UCSD-AML1 (cell line): ENCODE measurements around the gene GRM4.
"Not testable (repeated sequence)": the region's sequence is repeated elsewhere in the genome, so short reads cannot be mapped to it uniquely, and the experiment has no call there.

Experiments used
- DNase-seq: peaks from one replicate; lab custom pipeline; 2025; ENCODE audit not compliant: unreplicated experiment; lab: John Stamatoyannopoulos, UW

The GRM4 gene

DNA sequence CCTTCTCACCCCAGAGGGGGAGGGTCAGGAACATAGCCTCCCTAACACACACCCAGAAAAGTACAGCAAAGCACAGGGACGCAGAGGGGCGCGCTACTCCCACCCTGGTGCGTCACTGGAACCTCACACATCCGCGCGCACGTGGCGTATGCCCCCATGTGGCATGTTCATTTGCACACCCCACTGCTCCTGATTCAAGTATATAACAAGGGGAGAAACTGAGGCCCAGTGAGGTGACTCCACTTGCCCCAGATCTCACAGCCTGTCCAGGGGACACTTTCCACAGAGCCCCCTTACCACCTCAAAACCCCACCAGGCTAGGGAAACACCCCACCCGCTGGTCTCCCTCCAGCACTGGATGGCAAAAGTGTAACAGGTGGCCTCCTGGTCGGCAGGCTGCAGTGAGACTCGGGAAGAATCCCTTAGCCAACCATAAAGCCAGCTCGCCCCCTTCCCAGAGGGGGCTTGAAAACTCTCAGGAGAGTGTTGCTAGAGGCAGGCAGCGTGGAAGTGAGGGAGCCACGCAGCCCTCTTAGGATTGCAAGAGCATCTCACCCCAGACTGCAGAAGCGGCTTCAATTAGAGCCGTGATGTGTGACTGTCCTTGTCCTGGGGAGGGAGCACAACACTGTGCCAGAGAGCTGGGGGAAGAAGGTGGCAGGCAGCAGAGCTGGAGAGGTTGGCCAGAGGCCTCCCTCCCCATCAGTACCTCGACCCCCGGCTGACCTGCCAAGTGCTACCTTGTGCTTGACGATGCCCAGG, at the start of gene GRM4:
GRM4 (minus strand) TSS at position 67 of the 762 bp plus-strand sequence. CDS start 12,591 bp downstream, outside the sequence.
- DNase-seq, result no peak

DNA sequence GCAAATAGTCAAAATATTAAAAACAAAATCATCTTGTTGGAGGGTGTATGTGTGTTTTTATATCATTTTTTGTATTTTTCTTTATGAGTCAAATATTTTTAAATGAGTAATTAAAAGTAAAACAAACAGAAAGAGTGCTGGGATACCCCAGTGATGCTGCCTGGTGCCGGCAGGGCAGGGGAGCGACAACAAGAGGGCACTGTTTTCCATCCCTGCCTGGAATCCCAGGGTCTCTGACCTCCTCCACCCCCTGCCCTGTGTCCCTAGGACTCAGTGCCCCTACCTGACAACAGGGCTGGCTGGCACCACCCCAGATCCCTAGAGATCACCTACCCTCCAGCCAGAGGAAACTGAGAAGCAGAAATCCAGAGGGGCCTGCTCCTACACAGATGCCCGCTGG, 48.9 kb upstream of the GRM4 start:
- no peak for DNase-seq

DNA sequence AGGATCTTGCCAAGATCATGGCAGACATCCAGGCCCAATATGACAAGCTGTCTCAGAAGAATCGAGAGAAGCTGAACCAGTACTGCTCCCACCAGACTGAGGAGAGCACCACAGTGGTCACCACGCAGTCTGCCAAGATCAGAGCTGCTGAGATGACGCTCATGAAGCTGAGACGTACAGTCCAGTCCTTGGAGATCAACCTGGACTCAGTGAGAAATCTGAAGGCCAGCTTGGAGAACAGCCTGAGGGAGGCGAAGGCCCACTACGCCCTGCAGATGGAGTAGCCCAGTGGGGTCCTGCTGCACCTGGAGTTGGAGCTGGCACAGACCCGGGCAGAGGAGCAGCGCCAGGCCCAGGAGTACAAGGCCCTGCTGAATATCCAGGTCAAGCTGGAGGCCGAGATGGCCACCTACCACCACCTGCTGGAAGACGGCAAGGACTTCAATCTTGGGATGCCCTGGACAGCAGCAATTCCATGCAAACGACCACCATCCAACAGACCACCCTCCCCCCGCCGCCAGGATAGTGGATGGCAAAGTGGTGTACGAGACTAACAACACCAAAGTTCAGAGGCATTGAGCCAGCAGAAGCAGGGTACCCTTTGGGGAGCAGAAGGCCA, 44.7 kb upstream of the GRM4 start:
- no peak for DNase-seq

DNA sequence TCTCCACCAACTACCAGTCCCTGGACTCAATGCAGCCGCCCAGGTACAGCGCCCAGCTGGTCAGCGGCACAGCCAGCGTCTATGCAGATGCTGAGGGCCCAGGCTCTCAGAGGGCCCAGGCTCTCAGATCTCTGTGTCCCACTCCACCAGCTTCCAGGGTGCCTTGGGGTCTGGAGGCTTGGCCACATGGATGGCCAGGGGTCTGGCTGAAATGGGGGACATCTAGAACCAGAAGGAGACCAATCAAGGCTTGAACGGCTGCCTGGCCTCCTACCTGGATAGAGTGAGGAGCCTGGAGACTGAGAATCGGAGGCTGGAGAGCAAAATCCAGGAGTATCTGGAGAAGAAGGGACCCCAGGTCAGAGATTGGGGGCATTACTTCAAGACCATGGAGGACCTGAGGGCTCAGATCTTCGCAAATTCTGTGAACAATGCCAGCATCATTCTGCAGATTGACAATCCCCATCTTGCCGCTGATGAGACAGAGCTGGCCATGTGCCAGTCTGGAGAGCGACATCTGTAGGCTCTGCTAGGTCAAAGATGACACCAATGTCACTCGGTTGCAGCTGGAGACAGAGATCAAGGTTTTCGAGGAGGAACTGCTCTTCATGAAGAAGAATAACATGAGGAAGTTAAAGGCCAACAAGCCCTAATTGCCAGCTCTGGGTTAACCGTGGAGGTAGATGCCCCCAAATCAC, 44.1 kb upstream of the GRM4 start:
- DNase-seq, result no peak

DNA sequence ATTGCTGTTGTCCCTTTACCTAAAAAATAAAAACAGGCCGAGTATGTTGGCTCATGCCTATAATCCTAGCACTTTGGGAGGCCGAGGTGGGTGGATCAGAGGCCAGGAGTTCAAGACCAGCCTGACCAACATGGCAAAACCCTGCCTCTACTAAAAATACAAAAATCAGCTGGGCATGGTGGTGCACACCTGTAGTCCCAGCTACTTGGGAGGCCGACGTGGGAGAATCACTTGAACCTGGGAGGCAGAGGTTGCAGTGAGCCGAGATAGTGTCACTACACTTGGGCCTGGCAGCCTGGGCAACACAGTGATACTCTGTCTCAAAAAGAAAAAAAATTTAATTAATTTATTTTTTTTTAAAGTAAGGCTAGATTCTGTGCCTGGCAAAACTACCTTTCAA, 38.8 kb upstream of the GRM4 start:
- DNase-seq, result not testable (repeated sequence)

DNA sequence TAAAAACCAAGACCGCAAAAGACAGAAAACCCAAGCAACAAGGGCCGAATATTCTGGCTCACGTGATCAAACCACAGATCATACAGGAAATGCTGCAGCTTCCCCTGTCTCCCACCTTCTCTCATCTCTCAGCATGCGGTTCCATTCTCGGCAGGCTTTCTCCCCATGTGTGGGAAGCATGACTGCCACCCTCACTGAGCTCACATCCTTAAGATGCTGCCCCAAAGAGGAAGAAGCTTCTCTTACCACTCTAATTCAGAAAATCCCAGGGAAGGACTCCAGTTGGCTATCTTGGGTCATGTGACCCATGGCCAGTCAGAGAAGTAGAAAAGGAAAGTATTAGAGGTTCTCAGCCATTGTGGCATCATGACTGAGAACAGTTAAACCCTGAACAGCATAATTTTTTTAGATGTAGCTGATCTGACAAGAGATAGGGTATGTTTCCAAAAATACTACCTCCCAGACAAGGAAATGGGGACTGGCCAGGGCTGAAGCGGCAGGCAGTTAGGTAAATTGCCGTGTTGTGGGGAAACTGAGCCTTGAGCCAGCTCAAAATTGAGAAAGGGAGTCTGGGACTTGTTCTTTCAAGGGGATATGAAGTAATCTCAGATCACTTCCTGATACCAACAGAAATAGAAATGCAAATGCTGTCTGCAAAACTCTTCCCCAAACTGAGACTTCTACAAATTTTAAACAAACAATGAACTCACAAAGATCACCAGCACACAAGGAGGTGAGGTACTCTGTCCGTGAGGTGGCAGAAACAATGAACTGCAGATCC, 37.1 kb upstream of the GRM4 start:
- no peak for DNase-seq

DNA sequence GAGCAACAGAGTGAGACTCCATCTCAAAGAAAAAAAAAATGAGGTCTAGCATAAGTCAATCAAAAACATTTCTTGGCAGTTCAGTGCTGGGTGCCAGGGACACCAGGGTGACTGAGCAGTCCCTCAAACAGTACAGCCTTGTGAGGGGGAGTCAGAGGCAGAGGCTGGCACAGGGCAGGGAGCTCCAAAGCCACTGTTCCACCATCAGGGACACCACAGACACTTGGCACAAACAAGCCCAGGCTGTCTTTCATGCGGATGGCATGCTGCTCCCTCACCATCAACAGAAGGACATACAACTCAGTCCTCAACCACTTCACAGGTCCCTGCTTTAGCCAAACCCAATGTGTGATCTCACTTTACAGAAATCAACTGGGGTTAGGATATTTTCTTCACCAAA, 36.0 kb upstream of the GRM4 start:
- no peak for DNase-seq

DNA sequence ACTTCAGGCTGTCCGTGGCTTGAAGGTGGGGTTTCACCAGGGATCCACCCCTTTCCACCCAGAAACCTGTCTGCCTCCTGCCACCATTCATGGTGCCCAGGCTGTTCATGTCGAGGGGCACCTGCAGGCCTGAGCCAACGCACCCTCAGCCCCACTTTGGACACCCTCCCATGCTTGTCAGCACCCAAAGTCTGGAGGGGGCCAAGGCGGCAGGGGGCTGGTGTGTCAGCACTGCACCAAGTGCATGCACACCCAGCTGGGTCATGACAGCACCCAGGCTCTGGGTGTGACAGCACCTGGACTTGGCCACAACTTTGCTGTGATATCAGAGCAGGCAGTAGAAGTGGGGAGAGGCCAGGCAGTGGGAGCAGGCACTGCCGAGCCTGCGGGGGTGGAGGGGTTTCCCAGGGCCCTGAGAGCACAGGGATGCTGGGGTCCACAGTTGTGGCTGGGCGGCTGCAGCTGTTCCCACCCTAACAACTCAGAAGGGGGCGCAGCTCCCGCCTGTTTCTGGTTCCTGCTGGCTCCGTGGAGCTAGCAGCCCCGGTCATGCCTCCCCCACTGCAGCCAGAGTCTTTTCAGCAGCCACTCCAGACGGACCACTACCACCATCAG, 33.3 kb upstream of the GRM4 start:
- no peak for DNase-seq

DNA sequence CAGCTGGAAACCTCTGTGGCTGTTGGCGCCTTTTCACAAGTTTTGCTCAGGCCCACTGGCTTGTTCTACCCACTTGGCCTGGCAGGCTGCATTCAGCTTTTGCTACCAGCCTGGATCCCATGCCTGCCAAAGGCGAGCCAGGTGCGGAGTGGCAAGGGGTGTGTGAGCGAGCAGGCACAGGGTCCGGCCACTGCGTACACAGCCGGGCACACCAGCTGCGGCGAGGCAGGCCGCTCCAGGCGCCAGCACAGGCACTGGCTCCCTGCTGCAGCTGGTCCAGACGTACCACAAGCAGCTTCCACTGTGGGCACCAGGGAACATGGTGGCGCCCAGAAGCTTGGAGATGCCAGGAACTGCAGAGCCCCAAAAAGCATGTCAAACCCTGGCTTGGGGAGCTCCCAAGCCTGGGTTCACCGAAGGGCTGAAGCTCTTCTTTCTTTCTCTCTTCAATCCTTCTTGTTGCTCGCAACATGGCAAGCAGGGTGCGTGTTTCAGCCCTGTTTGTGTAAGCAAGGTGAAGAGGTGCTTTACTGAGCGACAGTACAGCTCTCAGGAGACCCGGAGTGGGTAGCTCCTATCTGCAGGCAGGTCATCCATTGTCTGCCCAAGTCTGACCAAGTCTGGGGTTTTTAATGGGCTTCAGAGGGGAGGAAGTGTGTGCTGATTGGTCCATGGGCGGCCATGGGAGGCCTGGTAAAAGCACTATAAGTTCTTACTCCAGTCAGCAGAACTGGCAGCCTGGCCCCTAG, 32.6 kb upstream of the GRM4 start:
- no peak for DNase-seq

DNA sequence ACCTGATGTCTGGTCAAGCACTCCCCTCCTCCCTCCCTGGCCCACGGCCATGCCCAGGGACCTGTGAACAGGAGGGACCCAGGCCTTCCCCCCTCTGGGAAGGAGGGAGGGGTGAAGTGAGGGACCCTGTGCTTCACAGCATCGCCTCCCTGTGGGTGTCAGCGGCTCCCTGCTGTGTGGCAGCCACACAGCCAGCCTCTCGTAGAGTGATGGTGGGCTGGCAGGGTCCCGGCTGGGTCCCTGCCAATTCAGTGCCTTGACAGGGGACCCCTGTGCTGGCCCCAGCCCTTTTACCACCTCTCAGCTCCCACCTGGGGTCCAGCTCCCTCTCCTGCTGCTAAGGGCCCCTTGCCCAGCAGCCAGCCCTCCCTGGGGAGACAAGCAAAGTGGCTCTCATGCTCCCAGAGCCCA, 31.3 kb upstream of the GRM4 start:
- no peak for DNase-seq

DNA sequence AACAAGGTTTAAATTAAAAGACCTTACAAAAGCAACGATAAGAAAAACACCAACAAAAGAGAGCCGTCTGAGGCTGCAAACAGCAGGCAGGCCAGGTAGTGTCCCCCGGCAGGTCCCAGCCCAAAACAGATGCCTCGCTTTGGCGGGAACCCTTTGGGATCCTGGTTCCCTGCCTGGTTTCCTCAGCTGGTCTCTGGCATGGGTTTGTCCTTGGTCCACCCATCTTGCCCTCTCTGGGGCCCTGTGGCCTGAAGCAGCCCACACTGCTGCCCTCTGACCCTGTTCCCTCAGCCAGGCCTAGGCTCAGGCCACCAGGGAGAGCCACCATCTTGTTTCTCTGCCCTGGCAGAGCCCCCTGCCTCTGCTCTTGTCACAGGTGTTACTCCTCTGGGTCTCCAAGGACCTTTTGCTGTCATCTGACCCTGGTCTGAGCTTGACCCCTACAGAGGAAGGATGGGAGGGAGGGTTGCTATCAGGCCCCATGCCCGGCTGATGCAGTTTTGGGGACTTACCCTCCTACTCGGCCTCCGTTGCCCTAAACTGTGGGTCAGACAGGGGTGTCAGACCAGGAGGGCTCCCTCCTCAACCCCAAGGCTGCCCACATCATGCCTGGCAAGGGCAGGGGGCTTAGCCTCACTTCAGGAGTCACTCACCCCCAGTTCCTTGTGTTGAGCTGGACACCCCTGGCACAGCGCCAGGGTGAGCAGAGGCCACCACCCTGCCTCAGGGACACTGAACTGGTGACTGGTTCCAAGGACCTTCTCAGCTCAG, 30.6 kb upstream of the GRM4 start:
- no peak for DNase-seq

DNA sequence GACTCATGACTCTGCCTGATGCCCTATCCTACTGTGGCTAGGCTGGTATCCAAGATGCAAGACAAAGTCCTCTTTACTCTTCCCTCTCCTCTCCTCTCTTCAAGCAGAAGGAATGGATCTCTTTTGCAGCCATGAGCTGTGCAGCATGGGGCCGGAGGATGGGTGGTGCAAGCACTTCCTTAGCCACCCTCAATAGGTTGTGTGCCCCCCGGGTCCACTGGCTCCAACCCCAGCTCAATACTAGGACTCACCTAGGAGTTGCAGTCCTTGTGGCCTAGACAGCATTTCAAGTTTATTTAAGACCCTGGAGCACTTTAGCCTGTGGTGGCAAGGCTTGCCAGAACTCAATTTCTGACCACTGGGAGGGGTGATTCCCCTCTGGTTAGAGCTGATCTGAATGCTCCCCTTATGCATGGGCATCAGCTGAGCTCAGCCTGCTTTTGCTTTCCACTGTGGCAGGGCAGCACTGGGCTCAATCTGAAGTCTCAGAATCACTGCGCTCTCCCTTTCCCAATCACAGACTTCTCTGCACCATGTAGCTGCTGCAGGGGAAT, 29.0 kb upstream of the GRM4 start:
- DNase-seq, result no peak

DNA sequence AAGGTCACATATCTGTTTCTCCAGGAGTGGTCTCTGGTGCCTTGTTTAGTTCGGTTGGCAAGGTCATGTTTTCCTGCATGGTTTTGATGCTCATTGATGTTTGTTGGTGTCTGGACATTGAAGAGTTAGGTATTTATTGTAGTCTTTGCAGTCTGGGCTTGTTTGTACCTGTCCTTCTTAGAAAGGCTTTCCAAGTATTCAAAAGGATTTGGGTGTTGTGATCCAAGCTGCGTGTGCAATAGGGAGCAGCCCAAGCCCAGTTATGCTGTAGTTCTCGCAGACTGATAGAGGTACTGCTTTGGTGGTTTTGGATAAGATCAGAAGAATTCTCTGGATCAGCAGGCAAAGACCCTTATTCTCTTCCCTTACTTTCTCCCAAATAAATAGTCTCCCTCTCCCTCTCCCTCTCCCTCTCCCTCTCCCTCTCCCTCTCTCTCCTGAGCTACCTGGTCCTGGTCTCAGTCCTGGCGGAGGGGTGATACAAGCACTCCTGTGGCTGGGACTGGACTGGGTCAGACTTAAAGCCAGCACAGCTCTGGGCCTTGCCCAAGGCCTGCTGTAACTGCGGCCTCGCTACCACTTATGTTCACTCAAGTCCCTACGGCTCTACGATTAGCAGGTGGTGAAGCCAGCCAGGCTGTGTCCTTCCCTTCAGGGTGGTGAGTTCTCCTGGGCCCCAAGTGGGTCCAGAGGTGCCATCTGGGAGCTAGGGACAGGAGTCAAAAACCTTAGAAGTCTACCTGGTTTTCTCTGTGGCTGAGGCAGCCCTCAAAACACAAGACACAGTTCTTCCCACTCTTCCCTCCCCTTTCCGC, 27.3 kb upstream of the GRM4 start:
- no peak for DNase-seq

DNA sequence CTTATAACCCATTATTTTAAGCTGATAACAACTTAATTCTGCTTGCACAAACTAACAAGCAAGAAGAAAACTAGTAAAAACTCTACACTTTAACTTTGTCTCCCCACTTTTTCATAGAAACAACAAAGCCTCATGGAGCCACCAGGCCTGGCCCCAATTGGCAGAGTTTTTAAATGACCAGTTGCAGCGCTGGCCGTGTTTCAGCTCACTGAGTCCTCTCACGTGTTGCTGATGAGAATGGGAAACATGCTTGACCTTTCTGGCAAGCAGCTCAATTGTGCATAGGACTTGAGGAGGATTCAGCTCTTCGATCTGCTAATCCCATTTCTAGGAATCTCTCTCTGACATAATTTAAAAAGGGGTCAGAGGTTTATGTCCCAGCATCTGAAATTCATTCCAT, 24.5 kb upstream of the GRM4 start:
- DNase-seq, result no peak

DNA sequence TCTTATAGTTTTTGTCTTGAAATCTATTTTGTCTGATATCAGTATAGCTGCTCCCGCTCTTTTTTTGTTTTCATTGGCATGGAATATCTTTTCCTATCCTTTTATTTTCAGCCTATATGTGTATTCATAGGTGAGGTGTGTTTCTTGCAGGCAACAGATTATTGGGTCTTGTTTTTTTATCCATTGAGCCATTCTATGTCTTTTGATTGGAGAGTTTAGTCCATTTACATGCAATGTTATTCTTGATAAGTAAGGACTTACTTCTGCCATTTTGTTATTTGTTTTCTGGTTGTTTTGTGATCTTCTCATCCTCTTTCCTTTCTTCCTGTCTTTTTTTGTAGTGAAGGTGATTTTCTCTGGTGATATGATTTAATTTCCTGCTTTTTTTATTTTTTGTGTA, 24.0 kb upstream of the GRM4 start:
- no peak for DNase-seq

DNA sequence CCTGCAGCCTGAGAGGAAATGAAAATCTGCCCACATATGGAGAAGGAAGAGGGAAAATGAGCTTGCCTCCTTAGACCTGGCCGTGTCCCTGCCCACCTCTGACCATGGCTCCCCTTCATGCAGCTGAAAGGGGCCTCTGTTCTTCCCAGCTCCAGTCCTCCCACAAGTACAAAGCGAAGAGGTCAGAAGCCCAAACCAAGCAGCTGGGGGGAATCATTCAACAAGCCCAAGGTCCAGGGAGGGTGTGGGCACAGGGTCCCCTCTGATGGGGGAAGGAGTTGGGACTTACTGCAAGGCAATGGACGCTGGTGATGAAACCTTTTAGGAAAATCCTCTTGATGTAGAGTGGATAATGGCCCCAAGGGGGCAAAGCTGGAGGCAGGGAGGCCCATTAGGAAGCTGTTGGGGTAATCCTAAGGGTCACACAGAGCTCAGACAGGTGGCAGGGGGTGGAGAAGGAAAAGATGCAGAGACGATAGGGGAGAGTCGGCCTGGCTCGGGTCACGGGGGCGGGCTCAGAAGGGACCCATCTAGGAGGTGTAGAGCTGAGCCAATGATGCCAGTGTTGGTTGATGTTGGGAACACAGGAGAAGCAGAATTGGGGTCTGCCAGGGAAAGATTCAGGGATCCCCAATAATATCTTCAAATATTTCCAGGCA, 16.1 kb upstream of the GRM4 start:
- DNase-seq, result no peak

DNA sequence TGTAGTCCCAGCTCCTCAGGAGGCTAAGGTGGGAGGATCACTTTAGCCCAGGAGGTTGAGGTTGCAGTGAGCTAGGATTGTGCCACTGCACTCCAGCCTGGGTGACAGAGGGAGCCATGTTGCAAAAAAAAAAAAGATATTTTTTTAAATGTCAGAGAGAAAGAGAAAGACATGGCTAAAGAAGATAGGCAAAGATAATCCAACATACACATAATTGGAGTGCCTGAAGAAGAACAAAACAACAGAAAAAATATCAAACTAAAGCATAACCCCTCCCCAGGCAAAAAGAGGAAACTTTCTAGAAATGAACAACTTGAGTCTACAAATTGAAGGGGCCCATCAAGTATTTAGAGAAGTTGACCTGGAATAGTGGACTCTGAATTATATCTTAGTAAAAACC, 14.0 kb upstream of the GRM4 start:
- DNase-seq, result no peak

DNA sequence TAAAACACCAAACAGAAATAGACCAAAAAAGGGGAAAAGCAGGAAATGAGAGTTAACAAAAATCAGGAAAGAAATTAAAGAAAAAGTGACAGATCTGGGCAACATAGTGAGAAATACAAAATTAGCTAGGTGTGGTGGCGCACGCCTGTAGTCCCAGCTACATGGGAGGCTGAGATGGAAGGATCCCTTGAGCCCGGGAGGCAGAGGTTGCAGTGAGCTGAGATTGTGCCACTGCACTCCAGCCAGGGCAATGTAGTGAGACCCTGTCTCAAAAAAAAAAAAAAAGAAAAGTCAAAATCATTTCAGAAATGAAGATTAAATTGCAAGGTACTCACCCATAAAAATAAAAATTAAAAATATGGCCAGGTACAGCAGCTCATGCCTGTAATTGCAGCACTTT, 13.0 kb upstream of the GRM4 start:
- DNase-seq, result no peak
